ENCODE measurements around the gene KIF3B. TPM values are rescaled to one million over a fixed set of nuclear protein-coding genes. Genes with fewer than 3 reads are reported as not detected.

Gene KIF3B
- total RNA-seq, 1 experiment from 2014 or later = 31.5 TPM

DNA sequence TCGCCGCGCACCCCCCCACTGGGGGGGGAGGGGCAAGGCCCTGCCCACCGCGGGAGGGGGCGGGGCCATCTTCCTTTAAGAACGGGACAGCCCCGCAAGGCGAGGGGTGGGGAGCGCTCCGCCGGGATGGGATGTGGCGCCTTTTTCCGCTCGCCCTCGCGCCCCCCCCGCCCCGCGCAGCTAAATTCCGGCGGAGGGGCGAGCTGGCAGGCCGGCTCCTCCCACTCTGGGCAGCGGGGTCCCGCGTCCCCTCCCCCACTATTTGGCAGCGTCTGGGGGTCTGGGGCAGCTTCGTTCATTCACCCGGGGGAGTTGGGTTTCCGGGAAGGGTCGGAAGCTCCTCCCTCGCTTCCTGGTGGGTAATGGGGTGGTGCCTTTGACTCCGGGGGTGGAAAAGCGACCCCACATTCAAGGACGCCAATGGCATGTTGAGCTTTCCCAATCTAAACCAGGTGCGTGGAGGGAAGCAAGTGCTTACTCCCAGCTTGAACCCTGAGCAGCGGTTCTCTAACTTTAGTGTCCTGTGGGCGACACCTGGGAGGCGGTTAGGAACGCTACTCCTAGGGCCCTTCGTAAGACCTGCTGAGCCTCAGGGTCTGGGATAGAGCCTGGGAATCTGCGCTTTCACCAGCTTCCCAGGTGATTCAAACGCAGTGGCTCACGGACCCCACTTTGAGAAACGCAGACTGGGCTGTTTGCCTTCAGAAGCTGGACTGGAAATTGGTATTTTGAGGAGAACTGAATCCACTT is 81.6 kb downstream of the KIF3B start:
- Histone ChIP-seq H3K27me3 (ENCODE audit: insufficient read depth, low read length) (no peaks in the 10 kb centered on the region), H3K9ac (ENCODE audit: low read length) (peak overlapping the region; percentile 85), H3K9me2 (ENCODE audit: insufficient read depth) (no peaks in the 10 kb centered on the region), H4K20me1 (ENCODE audit: insufficient read depth) (0 out of 2 replicates have a peak, but pooled peaks cover 4% of the 10 kb centered on the region), H3K4me1 (ENCODE audit: control insufficient read depth in 1 of 2, insufficient read depth in 2 of 2, low read length in 2 of 2) (peaks cover 39 to 47% of the 10 kb centered on the region in 2 experiments), H2AFZ (ENCODE audit: low read depth, low read length, poor library complexity, severe bottlenecking) (no peak overlapping the region), H3K79me2 (ENCODE audit: insufficient read depth, low read length) (peaks cover 53% of the 10 kb centered on the region), H3K36me3 (ENCODE audit: control insufficient read depth in 1 of 2, insufficient read depth in 2 of 2, low read length in 2 of 2) (no peaks in the 10 kb centered on the region), H3K27ac (ENCODE audit: low read depth, low read length) (peak overlapping the region; percentile 63), H3K4me2 (ENCODE audit: low read length) (peak overlapping the region; percentile 78), H3K4me3 (replicated peaks in 1 of 2; ENCODE audit: low read depth in 1 of 2, low read length in 2 of 2) (peak overlapping the region; percentile 88 to 92), H3K9me3 (ENCODE audit: control insufficient read depth in 1 of 2, insufficient read depth in 1 of 2, low read depth in 1 of 2, low read length in 2 of 2) (no peaks in the 10 kb centered on the region)
- intact Hi-C loops (cut with micrococcal nuclease) = loop anchor here (2.0 kb wide), 1 partner anchor 126 kb away; no protein-coding TSS in a partner anchor
- ATAC-seq (peak; percentile 58), DNase-seq (ENCODE audit: low read depth, low spot score) (no peak)
- TF ChIP-seq POLR2AphosphoS5 (IDR thresholded peaks at IDR 0.05; ENCODE audit: low read depth, low read length) (peak; percentile 43), EZH2phosphoT487 (IDR thresholded peaks at IDR 0.05; ENCODE audit: borderline replicate concordance) (no peak), EZH2 (IDR thresholded peaks at IDR 0.05) (no peak)
- BruUV-seq (replicated peaks) = no TSS peak
- POLR2A ChIA-PET = interaction anchor here (1.1 kb wide), 1 partner anchor 19 kb away, joined by 3 read pairs; no protein-coding TSS in a partner anchor
- RAD21 ChIA-PET (ENCODE audit: low non-redundant PET in 1 of 2, low total read pairs in 2 of 2, uncharacterized antibody in 2 of 2, unreplicated experiment in 2 of 2) = interaction anchor here in 1 of 2 experiments (0.6 kb wide), 1 partner anchor 10 kb away, joined by 3 read pairs; no protein-coding TSS in a partner anchor
- CTCF ChIA-PET = no interaction called here

DNA sequence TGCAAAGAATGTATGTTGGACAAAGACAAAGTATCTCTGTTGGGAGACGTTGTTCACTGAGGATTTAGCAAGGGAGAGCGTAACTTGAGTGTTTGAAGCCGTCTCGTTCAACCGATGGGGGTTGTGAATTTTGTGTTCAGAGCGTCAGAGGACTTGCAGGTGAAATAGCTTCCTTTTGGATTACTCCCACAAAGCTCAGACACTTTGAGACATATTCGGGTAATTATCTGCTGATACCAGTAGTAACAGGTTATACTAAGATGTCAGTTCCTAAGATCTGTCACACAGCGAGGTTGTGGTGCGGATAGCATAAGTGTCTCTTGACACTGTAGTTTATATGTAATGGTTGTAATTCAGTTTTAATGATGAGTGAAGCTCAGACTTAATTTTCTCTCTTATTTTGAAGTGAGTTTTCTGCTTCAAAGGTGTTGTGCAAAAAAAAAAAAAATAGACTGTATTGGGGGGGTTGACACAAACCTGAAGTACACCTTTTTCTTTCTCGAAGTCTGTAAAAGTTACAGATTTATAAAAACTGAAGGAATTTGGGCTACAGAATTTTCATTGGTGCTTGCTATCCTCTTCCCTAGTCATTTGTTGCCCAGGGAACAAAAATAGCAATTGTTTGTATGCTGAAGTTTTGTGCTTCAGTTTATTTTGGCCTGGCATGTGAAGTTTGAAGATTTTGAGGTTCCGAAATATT is 82.3 kb downstream of the KIF3B start:
- no peaks in the 10 kb centered on the region for H3K36me3 ChIP-seq (ENCODE audit: control insufficient read depth in 1 of 2, insufficient read depth in 2 of 2, low read length in 2 of 2)
- no peak overlapping the region for H2AFZ ChIP-seq (ENCODE audit: low read depth, low read length, poor library complexity, severe bottlenecking)
- peaks cover 61% of the 10 kb centered on the region for H3K79me2 ChIP-seq (ENCODE audit: insufficient read depth, low read length)
- H3K9me3 ChIP-seq (ENCODE audit: control insufficient read depth in 1 of 2, insufficient read depth in 1 of 2, low read depth in 1 of 2, low read length in 2 of 2) = no peaks in the 10 kb centered on the region
- peak overlapping the region; percentile 78 for H3K4me2 ChIP-seq (ENCODE audit: low read length)
- no peaks in the 10 kb centered on the region for H3K27me3 ChIP-seq (ENCODE audit: insufficient read depth, low read length)
- ChIA-PET RAD21 (ENCODE audit: low non-redundant PET in 1 of 2, low total read pairs in 2 of 2, uncharacterized antibody in 2 of 2, unreplicated experiment in 2 of 2) (no interaction called here), CTCF (no interaction called here), POLR2A (interaction anchor here (1.1 kb wide), 1 partner anchor 20 kb away, joined by 3 read pairs; no protein-coding TSS in a partner anchor)
- peak overlapping the region; percentile 88 to 92 for H3K4me3 ChIP-seq (replicated peaks in 1 of 2; ENCODE audit: low read depth in 1 of 2, low read length in 2 of 2)
- H3K9ac ChIP-seq (ENCODE audit: low read length) = peak overlapping the region; percentile 85
- ATAC-seq (no peak), DNase-seq (ENCODE audit: low read depth, low spot score) (no peak)
- BruUV-seq (replicated peaks) = TSS peak; percentile 59
- no peaks in the 10 kb centered on the region for H3K9me2 ChIP-seq (ENCODE audit: insufficient read depth)
- 0 out of 2 replicates have a peak, but pooled peaks cover 4% of the 10 kb centered on the region for H4K20me1 ChIP-seq (ENCODE audit: insufficient read depth)
- peak overlapping the region; percentile 63 for H3K27ac ChIP-seq (ENCODE audit: low read depth, low read length)
- intact Hi-C loops (cut with micrococcal nuclease) = loop anchor here (2.0 kb wide), 1 partner anchor 125 kb away; no protein-coding TSS in a partner anchor
- H3K4me1 ChIP-seq (ENCODE audit: control insufficient read depth in 1 of 2, insufficient read depth in 2 of 2, low read length in 2 of 2) = peaks cover 38 to 42% of the 10 kb centered on the region in 2 experiments
- TF ChIP-seq, protein P1, sequence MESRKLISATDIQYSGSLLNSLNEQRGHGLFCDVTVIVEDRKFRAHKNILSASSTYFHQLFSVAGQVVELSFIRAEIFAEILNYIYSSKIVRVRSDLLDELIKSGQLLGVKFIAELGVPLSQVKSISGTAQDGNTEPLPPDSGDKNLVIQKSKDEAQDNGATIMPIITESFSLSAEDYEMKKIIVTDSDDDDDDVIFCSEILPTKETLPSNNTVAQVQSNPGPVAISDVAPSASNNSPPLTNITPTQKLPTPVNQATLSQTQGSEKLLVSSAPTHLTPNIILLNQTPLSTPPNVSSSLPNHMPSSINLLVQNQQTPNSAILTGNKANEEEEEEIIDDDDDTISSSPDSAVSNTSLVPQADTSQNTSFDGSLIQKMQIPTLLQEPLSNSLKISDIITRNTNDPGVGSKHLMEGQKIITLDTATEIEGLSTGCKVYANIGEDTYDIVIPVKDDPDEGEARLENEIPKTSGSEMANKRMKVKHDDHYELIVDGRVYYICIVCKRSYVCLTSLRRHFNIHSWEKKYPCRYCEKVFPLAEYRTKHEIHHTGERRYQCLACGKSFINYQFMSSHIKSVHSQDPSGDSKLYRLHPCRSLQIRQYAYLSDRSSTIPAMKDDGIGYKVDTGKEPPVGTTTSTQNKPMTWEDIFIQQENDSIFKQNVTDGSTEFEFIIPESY (IDR thresholded peaks at IDR 0.05; ENCODE audit: extremely low read depth, insufficient replicate concordance, low read length) = no peak
- TF ChIP-seq, protein P2, sequence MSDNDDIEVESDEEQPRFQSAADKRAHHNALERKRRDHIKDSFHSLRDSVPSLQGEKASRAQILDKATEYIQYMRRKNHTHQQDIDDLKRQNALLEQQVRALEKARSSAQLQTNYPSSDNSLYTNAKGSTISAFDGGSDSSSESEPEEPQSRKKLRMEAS (IDR thresholded peaks at IDR 0.05) = no peak
- no peak for TF ChIP-seq SRF (IDR thresholded peaks at IDR 0.05; ENCODE audit: low read depth)
- TF ChIP-seq EZH2phosphoT487 (IDR thresholded peaks at IDR 0.05; ENCODE audit: borderline replicate concordance) = no peak
- TF ChIP-seq EZH2 (IDR thresholded peaks at IDR 0.05) = no peak
- TF ChIP-seq, protein P3, sequence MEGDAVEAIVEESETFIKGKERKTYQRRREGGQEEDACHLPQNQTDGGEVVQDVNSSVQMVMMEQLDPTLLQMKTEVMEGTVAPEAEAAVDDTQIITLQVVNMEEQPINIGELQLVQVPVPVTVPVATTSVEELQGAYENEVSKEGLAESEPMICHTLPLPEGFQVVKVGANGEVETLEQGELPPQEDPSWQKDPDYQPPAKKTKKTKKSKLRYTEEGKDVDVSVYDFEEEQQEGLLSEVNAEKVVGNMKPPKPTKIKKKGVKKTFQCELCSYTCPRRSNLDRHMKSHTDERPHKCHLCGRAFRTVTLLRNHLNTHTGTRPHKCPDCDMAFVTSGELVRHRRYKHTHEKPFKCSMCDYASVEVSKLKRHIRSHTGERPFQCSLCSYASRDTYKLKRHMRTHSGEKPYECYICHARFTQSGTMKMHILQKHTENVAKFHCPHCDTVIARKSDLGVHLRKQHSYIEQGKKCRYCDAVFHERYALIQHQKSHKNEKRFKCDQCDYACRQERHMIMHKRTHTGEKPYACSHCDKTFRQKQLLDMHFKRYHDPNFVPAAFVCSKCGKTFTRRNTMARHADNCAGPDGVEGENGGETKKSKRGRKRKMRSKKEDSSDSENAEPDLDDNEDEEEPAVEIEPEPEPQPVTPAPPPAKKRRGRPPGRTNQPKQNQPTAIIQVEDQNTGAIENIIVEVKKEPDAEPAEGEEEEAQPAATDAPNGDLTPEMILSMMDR (IDR thresholded peaks at IDR 0.05 in 2 of 3, conservative IDR thresholded peaks at IDR 0.05 in 1 of 3; ENCODE audit: borderline replicate concordance in 1 of 3, insufficient read depth in 1 of 3, low read depth in 2 of 3, low read length in 2 of 3) = no peak
- TF ChIP-seq YY1 (IDR thresholded peaks at IDR 0.05; ENCODE audit: extremely low read depth, insufficient replicate concordance, low read depth, low read length) = no peak
- TF ChIP-seq CBX3 (IDR thresholded peaks at IDR 0.05; ENCODE audit: low read depth) = no peak
- TF ChIP-seq EGR1 (IDR thresholded peaks at IDR 0.05; ENCODE audit: low read depth) = no peak
- no peak for TF ChIP-seq SP1 (IDR thresholded peaks at IDR 0.05; ENCODE audit: low read depth)
- TF ChIP-seq ZFX (IDR thresholded peaks at IDR 0.05) = no peak

All from HCT116 (cell line).